Activated T-cell treated with anti-CD3 and anti-CD28 coated beads, Interleukin-2, amount 50 U/mL, for 48 hours (primary cell): ENCODE results near the gene VSTM4.

Experiments used
- DNase-seq, 2 experiments: peaks; one replicate each; pipeline ENCODE4 v3.0.0-alpha.2; 2020

VSTM4 gene

DNA sequence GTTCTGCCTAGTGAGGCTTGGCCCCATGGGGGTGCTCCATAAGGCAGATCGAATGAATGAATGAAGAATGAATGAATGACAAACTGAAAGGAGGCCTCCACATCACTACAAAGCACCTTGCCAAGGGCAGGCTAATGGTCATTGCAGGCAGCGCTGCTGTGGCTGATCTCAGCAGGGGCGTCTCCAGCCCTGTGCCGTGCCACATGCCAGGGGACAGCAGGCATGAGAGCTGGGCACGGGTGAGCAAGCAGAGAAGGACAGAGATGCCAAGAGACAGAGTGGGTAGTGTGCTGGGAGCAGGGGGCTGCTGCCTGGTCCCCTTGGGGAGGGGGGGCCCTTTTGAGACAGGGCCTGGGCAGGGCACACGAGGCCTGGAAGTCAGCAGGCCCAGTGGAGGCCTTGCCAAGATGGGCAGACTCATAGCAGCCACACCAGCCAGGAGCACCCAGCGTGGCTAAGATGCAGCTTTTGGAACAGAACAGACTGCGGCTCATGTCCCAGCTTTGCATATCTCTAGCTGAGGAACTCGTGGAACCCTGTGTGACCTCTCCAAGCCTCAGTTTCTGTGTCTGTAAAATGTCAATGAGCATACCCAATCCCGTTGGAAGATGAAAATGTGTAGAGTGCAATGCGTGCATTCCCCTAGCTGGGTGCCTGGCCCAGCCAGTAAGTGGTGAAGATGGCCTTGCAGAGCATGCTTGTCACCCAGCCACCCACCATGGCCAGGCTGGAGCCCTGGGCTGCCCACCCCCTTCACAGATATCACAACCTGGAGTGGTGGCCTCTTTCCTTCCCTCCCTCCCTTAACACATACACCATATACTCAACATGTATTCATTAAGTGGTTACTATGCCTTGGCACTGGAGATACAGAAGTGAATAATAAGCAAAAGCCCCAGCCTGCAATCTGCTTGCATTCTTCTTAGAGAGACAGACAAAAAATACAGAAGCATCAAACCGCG lies 114.6 kb downstream of the VSTM4 start:
- DNase-seq: no peak

DNA sequence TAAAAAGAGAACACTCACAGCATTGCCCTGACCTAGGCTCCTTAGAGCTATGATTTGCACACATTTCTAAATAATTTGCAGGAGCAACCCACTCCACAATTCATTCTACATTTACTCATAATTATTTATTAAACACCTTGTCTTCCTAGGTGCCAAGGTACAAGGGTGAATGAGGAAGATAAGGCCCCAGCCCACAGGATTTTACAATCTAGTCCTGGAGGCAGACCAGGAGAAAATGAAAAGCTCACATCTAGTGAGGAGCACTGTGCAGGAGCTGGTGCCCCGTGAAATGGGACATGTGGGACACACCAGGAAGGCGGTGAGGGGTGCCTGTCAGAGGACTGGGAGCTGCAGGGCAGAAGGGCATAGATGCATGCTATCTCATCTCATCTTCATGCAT lies 116.0 kb downstream of the VSTM4 start:
- no peak for DNase-seq

DNA sequence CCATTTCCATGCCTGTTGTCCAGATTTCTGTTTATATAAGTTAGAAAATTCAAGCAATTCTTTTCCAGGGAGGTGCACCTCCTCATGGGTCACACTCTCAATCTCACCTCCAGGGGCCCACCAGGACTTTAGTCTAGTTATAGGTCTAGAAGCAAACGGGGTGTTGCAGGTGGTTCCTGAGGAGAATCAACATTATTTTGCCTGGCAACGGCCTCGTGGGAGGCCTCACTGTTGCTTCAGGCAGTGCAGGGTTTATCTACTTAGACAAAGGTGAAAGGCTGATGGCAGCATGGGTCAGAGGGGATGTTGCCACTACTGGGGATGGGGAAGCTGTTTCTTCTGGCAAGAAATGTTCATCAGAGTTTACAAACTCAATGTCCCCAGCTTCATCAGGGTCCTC lies 119.0 kb downstream of the VSTM4 start:
- DNase-seq: no peak

DNA sequence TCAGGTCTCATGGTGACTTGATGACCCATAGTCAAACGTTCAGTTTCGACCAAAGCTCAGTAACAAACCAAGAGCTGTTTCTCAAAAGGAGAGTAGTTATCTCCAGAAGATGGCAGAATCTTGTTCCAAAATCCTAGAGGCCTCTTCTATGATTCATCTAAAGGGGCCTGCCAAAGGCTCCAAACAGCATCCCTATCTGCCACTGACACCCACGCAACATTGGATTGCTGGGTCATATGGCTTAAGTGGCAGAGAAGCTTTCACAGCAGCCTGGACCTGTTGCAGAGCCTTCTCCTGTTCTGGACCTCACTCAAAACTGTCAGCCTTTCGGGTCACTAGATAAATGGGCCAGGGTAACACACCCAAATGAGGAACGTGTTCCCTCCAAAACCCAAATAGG lies 121.7 kb downstream of the VSTM4 start:
- no peak for DNase-seq

DNA sequence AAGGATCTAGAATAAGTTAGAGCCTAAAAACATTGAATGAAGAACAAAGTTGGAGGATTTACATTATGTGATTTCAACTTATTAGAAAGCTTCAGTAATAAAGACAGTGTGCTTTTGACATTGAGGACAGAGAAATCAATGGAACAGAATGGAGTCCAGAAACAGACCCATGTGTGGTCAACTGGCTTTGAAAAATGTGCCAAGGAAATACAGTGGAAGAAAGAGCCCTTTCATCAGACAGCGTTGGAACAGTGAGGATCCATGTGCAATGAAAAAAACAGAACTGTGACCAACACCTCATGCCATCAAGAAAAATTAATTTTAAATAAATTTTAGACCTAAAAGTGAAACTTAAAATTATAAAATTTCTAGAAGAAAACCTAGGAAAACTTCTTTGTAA lies 125.1 kb downstream of the VSTM4 start:
- DNase-seq: no peak

- DNase-seq: no peak
Observed at GRCh38 chr10:48985621-48986158, 129.6 kb downstream of the VSTM4 start.

DNA sequence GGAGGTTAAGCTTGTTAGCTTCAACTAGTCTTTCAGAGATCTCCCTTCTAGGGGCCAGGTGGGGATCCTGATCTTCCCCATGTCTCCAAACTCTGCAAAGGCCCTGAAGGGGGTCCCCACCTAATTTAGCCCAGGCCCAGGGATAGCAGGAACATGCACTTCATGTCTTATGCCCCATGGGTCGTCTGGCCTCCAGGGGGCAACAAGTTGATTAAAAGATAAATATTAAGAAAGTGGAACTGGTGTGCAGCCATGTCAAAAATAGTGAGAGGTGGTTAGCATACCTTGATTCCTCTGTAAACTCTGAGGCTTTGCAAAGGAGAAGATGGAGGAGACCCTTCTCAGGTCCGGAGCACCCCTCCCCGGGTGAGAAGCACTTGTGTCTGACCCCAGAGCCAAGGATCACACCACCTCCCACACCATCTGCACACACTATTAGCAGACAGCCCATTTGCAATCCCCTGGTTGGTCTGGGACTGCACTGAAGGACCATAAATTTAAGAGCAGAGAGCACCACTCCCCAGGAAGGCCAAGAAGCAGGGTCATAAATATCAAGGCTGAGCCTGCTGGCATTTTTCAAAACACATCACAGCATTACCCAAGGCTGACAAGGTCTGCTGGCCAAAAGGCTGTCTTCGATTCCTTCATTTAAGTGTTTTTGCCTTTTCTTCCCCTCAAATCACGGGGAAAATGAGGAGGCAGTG lies 131.5 kb downstream of the VSTM4 start:
- no peak for DNase-seq

DNA sequence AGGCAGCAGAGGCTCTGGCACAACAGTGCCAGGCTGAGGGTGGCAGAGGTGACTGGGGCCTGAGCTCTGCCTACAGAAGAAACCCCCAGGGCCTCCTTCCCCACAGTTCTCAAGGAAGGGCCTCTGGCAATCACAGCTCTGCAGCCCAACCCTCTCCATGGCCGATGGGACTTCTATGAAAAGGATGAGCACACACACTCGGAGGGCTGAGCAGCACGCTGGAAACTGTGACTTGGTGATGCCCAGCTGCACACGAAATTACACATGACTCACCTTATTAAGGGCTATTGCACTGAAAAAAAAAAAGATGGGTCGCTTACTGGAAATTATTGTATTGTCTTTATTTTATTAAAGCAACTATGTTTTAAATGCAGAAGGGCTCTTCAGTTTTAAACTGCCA lies 132.7 kb downstream of the VSTM4 start:
- no peak for DNase-seq

DNA sequence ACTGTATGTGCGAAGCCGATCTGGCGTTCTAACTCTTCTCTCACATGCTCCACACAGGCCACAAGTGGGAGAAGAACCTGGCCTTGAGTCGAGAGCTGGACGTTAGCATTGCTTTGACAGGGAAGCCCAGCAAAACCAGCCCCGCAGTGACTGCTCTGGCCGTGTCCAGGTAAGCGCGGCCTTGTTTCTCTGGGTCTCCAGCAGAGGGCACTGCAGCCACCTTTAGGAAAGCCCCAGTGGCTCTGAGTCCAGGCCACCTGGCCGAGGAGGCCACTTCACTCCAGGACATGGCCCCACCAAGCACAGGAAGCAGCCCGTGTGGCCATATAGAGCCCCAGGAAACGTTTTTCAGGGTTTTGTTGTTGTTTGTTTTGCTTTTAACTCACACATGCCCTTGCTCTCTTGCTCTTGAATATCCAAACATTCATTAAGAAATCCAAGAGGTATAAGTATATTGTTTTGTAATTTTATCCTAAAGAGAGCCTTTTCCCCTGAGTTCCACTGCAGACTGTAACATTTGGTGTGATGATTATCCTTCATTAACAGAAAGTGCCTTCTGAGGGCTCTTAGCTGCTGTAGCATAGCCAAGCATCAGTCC lies 133.9 kb downstream of the VSTM4 start:
- peak; percentile 58 to 68 for DNase-seq

GRCh38 chr10:48978318-48978717 lies 137.0 kb downstream of the VSTM4 start:
- no peak for DNase-seq

GRCh38 chr10:48976196-48976595 lies 139.1 kb downstream of the VSTM4 start:
- DNase-seq: peak in 1 of 2 experiments; percentile 21

- no peak for DNase-seq
Observed at GRCh38 chr10:48974510-48975156, 140.7 kb downstream of the VSTM4 start.

- no peak for DNase-seq
Observed at GRCh38 chr10:48973065-48973464, 142.3 kb downstream of the VSTM4 start.

- no peak for DNase-seq
Observed at GRCh38 chr10:48970654-48971053, 144.7 kb downstream of the VSTM4 start.

GRCh38 chr10:48970046-48970445 lies 145.3 kb downstream of the VSTM4 start:
- DNase-seq: no peak

GRCh38 chr10:48968036-48968435 lies 147.3 kb downstream of the VSTM4 start:
- DNase-seq: no peak

GRCh38 chr10:48965460-48965859 lies 149.9 kb downstream of the VSTM4 start:
- no peak for DNase-seq
